MV-4-11 (cell line): Measurements from ENCODE around the gene LRFN3.
A peak's percentile ranks its signal among the peaks of the same experiment; 100 is the strongest.
"Not testable (repeated sequence)": the region's sequence is repeated elsewhere in the genome, so short reads cannot be mapped to it uniquely, and the experiment has no call there.

Experiments used
- DNase-seq: peaks from one replicate; lab custom pipeline; 2025; lab: John Stamatoyannopoulos, UW

LRFN3 gene

GRCh38 chr19:35977446-35978222, 41.5 kb downstream of the LRFN3 start:
- peak; percentile 76 for DNase-seq

- no peak for DNase-seq
Observed at GRCh38 chr19:35978271-35978670, 42.1 kb downstream of the LRFN3 start.

GRCh38 chr19:35978832-35979365, 42.7 kb downstream of the LRFN3 start:
- no peak for DNase-seq

- not testable (repeated sequence) for DNase-seq
Observed at GRCh38 chr19:35980997-35981396, 44.8 kb downstream of the LRFN3 start.

- DNase-seq: no peak
Observed at GRCh38 chr19:35983177-35983576, 47.0 kb downstream of the LRFN3 start.

DNA sequence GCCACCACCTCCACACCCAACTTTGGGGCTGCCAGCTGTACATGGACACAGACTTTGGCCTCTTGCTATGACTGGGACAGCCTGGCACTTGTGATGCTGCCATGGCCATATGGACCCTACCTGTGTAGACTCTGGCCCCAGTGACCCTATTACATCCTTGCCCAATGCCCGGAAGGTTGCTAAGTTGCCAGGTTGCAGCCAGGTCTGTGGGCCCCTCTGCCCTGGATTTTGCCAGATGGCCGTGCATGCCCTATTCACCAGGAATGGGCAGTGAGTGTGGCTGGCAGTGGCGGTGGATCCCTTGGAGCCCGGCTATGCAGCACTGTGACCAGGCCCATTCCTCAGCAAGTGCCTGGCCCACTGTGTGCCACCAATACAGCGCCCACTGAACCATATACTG, 49.9 kb downstream of the LRFN3 start:
- DNase-seq: no peak

- peak; percentile 80 for DNase-seq
Observed at GRCh38 chr19:35986664-35987570, 50.7 kb downstream of the LRFN3 start.

DNA sequence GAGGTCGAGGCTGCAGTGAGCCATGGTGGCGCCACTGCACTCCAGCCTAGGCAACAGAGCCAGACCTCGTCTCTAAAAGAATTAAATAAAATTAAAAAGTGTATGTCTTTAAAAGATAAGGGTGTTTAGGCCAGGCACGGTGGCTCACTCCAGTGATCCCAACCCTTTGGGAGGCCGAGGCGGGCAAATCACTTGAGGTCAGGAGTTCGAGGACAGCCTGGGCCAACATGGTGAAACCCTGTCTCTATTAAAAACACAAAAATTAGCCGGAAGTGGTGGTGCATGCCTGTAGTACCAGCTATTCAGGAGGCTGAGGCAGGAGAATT, 51.4 kb downstream of the LRFN3 start:
- peak; percentile 56 for DNase-seq

DNA sequence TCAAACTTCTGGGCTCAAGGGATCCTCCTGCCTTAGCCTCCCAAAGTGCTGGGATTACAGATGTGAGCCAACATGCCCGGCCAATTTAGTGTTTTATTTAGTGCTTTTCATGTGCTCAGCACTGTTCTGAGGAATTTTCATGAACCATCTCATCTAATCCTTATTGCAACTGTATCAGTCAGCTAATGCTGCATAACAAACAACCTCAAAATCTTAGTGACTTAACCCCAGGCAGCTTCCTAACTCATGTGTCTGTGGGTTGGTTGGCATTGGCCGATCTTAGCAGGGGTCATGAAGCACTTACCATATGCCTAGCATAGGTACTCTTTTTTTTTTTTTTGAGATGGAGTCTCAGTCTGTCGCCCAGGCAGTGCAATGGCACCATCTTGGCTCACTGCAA, 52.6 kb downstream of the LRFN3 start:
- no peak for DNase-seq

DNA sequence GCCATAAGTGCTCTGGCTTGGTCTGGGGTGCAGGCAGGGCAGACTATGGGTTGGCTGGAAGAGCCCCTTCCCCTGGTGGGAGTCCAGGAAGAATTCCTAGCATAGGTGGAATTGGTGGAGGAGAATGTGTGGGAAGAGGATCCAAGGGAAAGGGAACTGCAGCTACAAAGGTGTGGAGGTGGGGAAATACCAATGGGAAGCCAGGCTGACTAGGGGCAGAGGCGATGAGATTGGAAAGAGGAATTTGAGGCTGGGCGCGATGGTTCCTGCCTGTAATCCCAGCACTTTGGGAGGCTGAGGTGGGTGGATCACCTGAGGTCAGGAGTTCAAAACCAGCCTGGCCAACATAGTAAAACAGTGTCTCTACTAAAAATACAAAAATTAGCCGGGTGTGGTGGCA, 54.0 kb downstream of the LRFN3 start:
- DNase-seq: no peak

DNA sequence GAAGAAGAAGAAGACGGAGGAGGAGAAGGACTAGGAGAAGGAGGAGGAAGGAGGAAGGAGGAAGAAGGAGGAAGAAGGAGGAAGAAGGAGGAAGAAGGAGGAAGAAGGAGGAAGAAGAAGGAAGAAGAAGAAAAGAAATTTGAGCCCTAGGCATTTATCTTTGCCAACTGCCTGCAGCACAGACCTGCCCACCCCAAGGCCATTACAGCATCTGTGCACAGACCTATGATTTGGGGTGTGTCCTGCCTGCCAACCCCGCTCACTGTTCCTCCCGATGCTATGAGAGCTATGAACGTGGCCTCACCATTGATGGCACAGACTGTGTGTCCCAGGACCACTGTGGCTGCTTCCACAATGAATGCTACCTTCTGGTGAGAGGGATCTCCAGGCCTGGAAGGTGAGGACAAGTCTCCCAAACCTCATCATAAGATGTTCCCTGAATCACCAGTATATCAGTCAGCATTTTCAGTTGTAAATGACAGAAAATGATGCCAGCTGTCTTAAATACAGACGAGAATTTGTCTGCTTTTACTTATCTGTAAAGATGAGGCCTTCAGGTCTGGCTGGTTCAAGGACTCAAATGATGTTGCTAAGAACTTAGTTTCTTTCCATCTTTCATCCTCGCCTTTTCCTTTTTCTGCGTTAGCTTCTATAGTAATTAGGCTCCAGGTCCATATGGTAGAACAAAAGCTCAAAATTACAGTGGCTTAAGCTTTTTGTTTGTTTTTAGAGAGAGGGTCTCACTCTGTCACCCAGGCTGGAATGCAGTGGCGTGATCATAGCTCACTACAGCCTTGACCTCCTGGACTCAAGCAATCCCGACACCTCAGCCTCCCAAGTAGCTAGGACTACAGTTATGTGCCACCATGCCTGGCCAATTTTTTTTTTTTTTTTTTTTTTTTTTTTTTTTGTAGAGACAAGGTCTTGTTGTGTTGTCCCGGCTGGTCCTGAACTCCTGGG, 54.9 kb downstream of the LRFN3 start:
- no peak for DNase-seq

GRCh38 chr19:35991731-35992450, 55.7 kb downstream of the LRFN3 start:
- no peak for DNase-seq

- no peak for DNase-seq
Observed at GRCh38 chr19:35992907-35993765, 57.0 kb downstream of the LRFN3 start.

DNA sequence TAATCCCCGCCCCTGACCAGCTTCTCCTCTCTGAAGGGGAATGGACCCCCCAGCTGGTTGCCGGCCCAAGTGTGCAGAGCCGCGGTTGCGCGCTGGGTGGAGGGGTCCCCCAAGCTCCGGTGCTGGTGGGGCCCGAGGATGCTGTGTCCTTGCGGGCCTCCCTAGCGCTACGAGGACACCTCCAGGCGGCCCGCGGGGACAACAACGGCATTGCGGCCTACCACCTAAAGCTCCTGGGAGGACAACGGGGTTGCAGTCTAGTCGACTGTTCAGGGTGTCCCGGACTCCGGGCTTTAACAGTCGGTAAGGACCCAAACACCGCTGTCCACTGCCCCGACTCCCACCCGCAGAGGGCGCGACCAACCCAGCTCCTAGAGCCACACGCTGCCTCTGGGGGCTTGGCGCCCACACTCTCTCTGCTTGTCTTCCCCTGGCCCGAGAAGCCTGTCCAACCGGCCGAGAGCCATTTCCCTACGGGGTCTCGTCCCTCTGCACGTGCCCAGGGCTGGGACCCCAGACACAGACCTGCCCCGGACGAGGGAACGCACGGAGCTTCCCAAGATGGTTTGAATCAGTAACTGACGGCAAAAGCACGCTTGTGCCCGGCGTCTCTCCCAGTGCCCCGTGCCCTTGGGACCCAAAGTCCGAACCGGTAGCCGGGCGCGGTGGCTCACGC, 57.9 kb downstream of the LRFN3 start:
- DNase-seq: no peak
